8988T (cell line): ENCODE data around the gene C6orf89.

Source experiments
- DNase-seq: peaks from one replicate; pipeline ENCODE4 v3.0.0; 2011

Gene C6orf89

GRCh38 chr6:36970892-36971842, 85.4 kb downstream of the C6orf89 start:
- no peak for DNase-seq

GRCh38 chr6:36971921-36972673, 86.3 kb downstream of the C6orf89 start:
- no peak for DNase-seq

GRCh38 chr6:36973190-36973589, 87.4 kb downstream of the C6orf89 start:
- no peak for DNase-seq

GRCh38 chr6:36973647-36974046, 87.9 kb downstream of the C6orf89 start:
- DNase-seq = no peak

- DNase-seq = no peak
Observed at GRCh38 chr6:36975231-36976006, 89.7 kb downstream of the C6orf89 start.

GRCh38 chr6:36976007-36976264, 90.2 kb downstream of the C6orf89 start:
- no peak for DNase-seq

GRCh38 chr6:36976509-36976908, 90.8 kb downstream of the C6orf89 start:
- no peak for DNase-seq

- no peak for DNase-seq
Observed at GRCh38 chr6:36976931-36977330, 91.2 kb downstream of the C6orf89 start.

GRCh38 chr6:36977470-36977941, 91.8 kb downstream of the C6orf89 start:
- DNase-seq = peak; percentile 70
